HepG2 (cell line): ENCODE results near the gene CDK2. TPM values are rescaled to one million over a fixed set of nuclear protein-coding genes. Genes with fewer than 3 reads are reported as not detected.
A peak's percentile ranks its signal among the peaks of the same experiment; 100 is the strongest.

Experiments used
- ARID3A ChIP-seq: IDR thresholded peaks from 2 replicates; pipeline ENCODE4 v1.6.1; 2012; ENCODE audit warnings: low read depth, low read length, improper control_type of control experiment
- ATF4 ChIP-seq, 2 experiments: fragments of 450-650 bp in 1 of 2; sonication (generic) in 1 of 2; formaldehyde crosslinking; IDR thresholded peaks; 2 replicates each; pipeline versions ENCODE4 v1.5.0 to v1.8.0; 2020 to 2022; ENCODE audit warnings: mild to moderate bottlenecking in 1 of 2, missing genetic modification reagents in 1 of 2
- CENPBD1 ChIP-seq: sonication (generic); formaldehyde crosslinking; IDR thresholded peaks from 2 replicates; pipeline ENCODE4 v1.8.0; 2022; ENCODE audit warnings: missing genetic modification reagents, low read depth, mild to moderate bottlenecking, borderline replicate concordance
- KIAA2018 ChIP-seq: sonication (generic); formaldehyde crosslinking; IDR thresholded peaks from 2 replicates; pipeline ENCODE4 v1.5.0; 2020; ENCODE audit warnings: mild to moderate bottlenecking, missing genetic modification reagents, borderline replicate concordance
- NR3C1 ChIP-seq: sonication (generic); formaldehyde crosslinking; IDR thresholded peaks from 2 replicates; pipeline ENCODE4 v1.4.0; 2020; ENCODE audit warnings: missing genetic modification reagents
- SMC3 ChIP-seq: IDR thresholded peaks from 2 replicates; pipeline ENCODE4 v1.6.1; 2011; ENCODE audit warnings: low read length, improper control_type of control experiment
- SP140L ChIP-seq: sonication (generic); formaldehyde crosslinking; IDR thresholded peaks from 2 replicates; pipeline ENCODE4 v1.4.0; 2020; ENCODE audit warnings: missing genetic modification reagents, borderline replicate concordance
- TSC22D2 ChIP-seq: sonication (generic); formaldehyde crosslinking; IDR thresholded peaks from 2 replicates; pipeline ENCODE4 v1.5.1; 2020; ENCODE audit warnings: missing genetic modification reagents, mild to moderate bottlenecking, borderline replicate concordance
- ZMYM2 ChIP-seq: sonication (generic); formaldehyde crosslinking; IDR thresholded peaks from 2 replicates; pipeline ENCODE4 v1.8.0; 2022; ENCODE audit warnings: mild to moderate bottlenecking, missing genetic modification reagents
- ZNF800 ChIP-seq: sonication (generic); formaldehyde crosslinking; IDR thresholded peaks from 2 replicates; pipeline ENCODE4 v1.4.0; 2020; ENCODE audit warnings: missing genetic modification reagents
- polyA plus RNA-seq, 8 experiments: library from polyadenylated mRNA; depleted of rRNA in 3 of 8; stranded (reverse) in 7 of 8; unstranded in 1 of 8; fragments of >200 nt; fragmentation: Illumina TruSeq in 4 of 8; extraction: Trizol in 4 of 8; gene quantifications; 2 replicates each; pipeline versions ENCODE4 v1.2.1 to v1.2.3, GENCODE V29; 2011 to 2016; ENCODE audit warnings: low read depth in 4 of 8, missing spikeins in 1 of 8, mixed read lengths in 1 of 8; ENCODE audit not compliant: insufficient read depth in 1 of 8
- total RNA-seq, 5 experiments: library from RNA; depleted of rRNA; stranded (reverse); fragments of >200 nt; fragmentation: Illumina TruSeq; extraction: Trizol; gene quantifications; 2 replicates each; pipeline ENCODE4 v1.2.3, GENCODE V29; 2016; ENCODE audit warnings: low read depth in 1 of 5
- TF ChIP-seq, protein P1 (sequence below): sonication (generic); formaldehyde crosslinking; IDR thresholded peaks from 2 replicates; pipeline ENCODE4 v1.5.0; 2020; ENCODE audit warnings: missing genetic modification reagents
- TF ChIP-seq, protein P2 (sequence below): sonication (generic); formaldehyde crosslinking; IDR thresholded peaks from 2 replicates; pipeline ENCODE4 v1.5.1; 2020; ENCODE audit warnings: missing genetic modification reagents, mild to moderate bottlenecking, borderline replicate concordance

The CDK2 gene
- total and polyA plus RNA-seq, 2 of the 13 experiments (the other 11 are each of a cell fraction or from before 2014, with no cell fraction given), result 47.5 to 52.6 TPM

- TF ChIP-seq ATF4 (CRISPR knock-in tag; IDR thresholded peaks at IDR 0.05) (peak in 1 of 2 experiments; percentile 93; a peak in 2 of 4 replicates), ARID3A (peak; percentile 14; the same call in 1 of the 2 replicates), NR3C1 (CRISPR knock-in tag) (no peak), SMC3 (peak; percentile 16; the same call in 1 of the 2 replicates), ZNF800 (CRISPR knock-in tag) (no peak), CENPBD1 (CRISPR knock-in tag) (no peak), TSC22D2 (CRISPR knock-in tag) (no peak), SP140L (CRISPR knock-in tag) (no peak), ZMYM2 (CRISPR knock-in tag) (peak; percentile 63; the same call in 1 of the 2 replicates), KIAA2018 (CRISPR knock-in tag) (no peak)
- TF ChIP-seq, protein P1, sequence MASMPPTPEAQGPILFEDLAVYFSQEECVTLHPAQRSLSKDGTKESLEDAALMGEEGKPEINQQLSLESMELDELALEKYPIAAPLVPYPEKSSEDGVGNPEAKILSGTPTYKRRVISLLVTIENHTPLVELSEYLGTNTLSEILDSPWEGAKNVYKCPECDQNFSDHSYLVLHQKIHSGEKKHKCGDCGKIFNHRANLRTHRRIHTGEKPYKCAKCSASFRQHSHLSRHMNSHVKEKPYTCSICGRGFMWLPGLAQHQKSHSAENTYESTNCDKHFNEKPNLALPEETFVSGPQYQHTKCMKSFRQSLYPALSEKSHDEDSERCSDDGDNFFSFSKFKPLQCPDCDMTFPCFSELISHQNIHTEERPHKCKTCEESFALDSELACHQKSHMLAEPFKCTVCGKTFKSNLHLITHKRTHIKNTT (CRISPR knock-in tag), result no peak
- TF ChIP-seq, protein P2, sequence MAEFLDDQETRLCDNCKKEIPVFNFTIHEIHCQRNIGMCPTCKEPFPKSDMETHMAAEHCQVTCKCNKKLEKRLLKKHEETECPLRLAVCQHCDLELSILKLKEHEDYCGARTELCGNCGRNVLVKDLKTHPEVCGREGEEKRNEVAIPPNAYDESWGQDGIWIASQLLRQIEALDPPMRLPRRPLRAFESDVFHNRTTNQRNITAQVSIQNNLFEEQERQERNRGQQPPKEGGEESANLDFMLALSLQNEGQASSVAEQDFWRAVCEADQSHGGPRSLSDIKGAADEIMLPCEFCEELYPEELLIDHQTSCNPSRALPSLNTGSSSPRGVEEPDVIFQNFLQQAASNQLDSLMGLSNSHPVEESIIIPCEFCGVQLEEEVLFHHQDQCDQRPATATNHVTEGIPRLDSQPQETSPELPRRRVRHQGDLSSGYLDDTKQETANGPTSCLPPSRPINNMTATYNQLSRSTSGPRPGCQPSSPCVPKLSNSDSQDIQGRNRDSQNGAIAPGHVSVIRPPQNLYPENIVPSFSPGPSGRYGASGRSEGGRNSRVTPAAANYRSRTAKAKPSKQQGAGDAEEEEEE, result no peak
Observed at GRCh38 chr12:56010111-56010570, 43.5 kb downstream of the CDK2 start (continued).
